GM23338 (cell line): Measurements from ENCODE around the gene TOX2. TPM values are rescaled to one million over a fixed set of nuclear protein-coding genes. Genes with fewer than 3 reads are reported as not detected.

Experiments used
- ATAC-seq: fragments of 200-7000 bp; cut with Tn5 transposase; 3 replicates; pipeline ENCODE4 v1.9.1; 2020
- DNase-seq: peaks from one replicate; pipeline ENCODE4 v3.0.0-alpha.2; 2015; ENCODE audit warnings: low spot score
- H2AFZ ChIP-seq: fragments of 200-600 bp; sonication (generic); 2 replicates; pipeline ENCODE4 v1.8.0; 2016; ENCODE audit warnings: antibody characterized with exemption, mild to moderate bottlenecking, moderate library complexity
- H3F3A ChIP-seq: fragments of 200-600 bp; sonication (generic); replicated peaks from 2 replicates; pipeline ENCODE4 v1.8.0; 2017; ENCODE audit warnings: antibody characterized with exemption, mixed run types, low read depth
- H3K27ac ChIP-seq: fragments of 200-600 bp; sonication (generic); 2 replicates; pipeline ENCODE4 v1.6.1; 2016; ENCODE audit warnings: low read depth
- H3K27me3 ChIP-seq: fragments of 200-600 bp; sonication (generic); 2 replicates; pipeline ENCODE4 v1.8.0; 2016; ENCODE audit warnings: mild to moderate bottlenecking, mixed run types, moderate library complexity; ENCODE audit not compliant: insufficient read depth
- H3K36me3 ChIP-seq: fragments of 200-600 bp; sonication (generic); 2 replicates; pipeline ENCODE4 v1.8.0; 2016; ENCODE audit warnings: mild to moderate bottlenecking; ENCODE audit not compliant: insufficient read depth
- H3K4me1 ChIP-seq: fragments of 200-600 bp; sonication (generic); 2 replicates; pipeline ENCODE4 v1.8.0; 2016; ENCODE audit warnings: mild to moderate bottlenecking, moderate library complexity; ENCODE audit not compliant: insufficient read depth
- H3K4me2 ChIP-seq: fragments of 200-600 bp; sonication (generic); 2 replicates; pipeline ENCODE4 v1.7.1; 2017; ENCODE audit warnings: mixed run types
- H3K4me3 ChIP-seq: fragments of 200-600 bp; sonication (generic); 2 replicates; pipeline ENCODE4 v1.6.1; 2016; ENCODE audit warnings: mixed run types
- H3K79me2 ChIP-seq: fragments of 200-600 bp; sonication (generic); replicated peaks from 2 replicates; pipeline ENCODE4 v1.8.0; 2017; ENCODE audit warnings: mild to moderate bottlenecking; ENCODE audit not compliant: insufficient read depth
- H3K9me2 ChIP-seq: fragments of 200-600 bp; sonication (generic); 2 replicates; pipeline ENCODE4 v1.8.0; 2017; ENCODE audit not compliant: insufficient read depth
- H4K20me1 ChIP-seq: fragments of 200-600 bp; sonication (generic); replicated peaks from 2 replicates; pipeline ENCODE4 v1.8.0; 2017; ENCODE audit warnings: mild to moderate bottlenecking; ENCODE audit not compliant: insufficient read depth
- H3K27ac Mint-ChIP-seq: 2 replicates; pipeline ENCODE4 v1.8.0; 2020; ENCODE audit warnings: inconsistent platforms, mild to moderate bottlenecking, moderate library complexity, mixed read lengths
- H3K27me3 Mint-ChIP-seq: 3 replicates; pipeline ENCODE4 v1.8.0; 2022; ENCODE audit warnings: low read depth, mild to moderate bottlenecking, moderate library complexity, mixed read lengths, inconsistent platforms; ENCODE audit not compliant: insufficient read depth, poor library complexity
- H3K36me3 Mint-ChIP-seq: 3 replicates; pipeline ENCODE4 v1.8.0; 2021; ENCODE audit warnings: low read depth, mild to moderate bottlenecking, inconsistent platforms, moderate library complexity, mixed read lengths
- H3K4me1 Mint-ChIP-seq: 3 replicates; pipeline ENCODE4 v1.8.0; 2020; ENCODE audit warnings: mild to moderate bottlenecking, inconsistent platforms, mixed read lengths
- H3K4me3 Mint-ChIP-seq: 3 replicates; pipeline ENCODE4 v1.8.0; 2021; ENCODE audit warnings: moderate library complexity, mild to moderate bottlenecking, inconsistent platforms, mixed read lengths
- H3K9me3 Mint-ChIP-seq: 3 replicates; pipeline ENCODE4 v1.8.0; 2020; ENCODE audit warnings: moderate library complexity, mild to moderate bottlenecking, inconsistent platforms, mixed read lengths
- CREB1 ChIP-seq: fragments of 250-450 bp; sonication (Bioruptor Pico); IDR thresholded peaks from 2 replicates; pipeline ENCODE4 v1.5.0; 2020; ENCODE audit warnings: low read depth, mild to moderate bottlenecking, moderate library complexity
- ETS1 ChIP-seq: IDR thresholded peaks from 2 replicates; pipeline ENCODE4 v1.6.1; 2016; ENCODE audit warnings: antibody characterized with exemption
- EZH2 ChIP-seq: fragments of 200-600 bp; sonication (generic); IDR thresholded peaks from one replicate; pipeline ENCODE4 v1.8.0; 2017; ENCODE audit warnings: antibody characterized with exemption, mild to moderate bottlenecking, low read depth; ENCODE audit not compliant: unreplicated experiment
- EZH2phosphoT487 ChIP-seq: fragments of 200-600 bp; sonication (generic); IDR thresholded peaks from one replicate; pipeline ENCODE4 v1.8.1; 2018; ENCODE audit warnings: antibody characterized with exemption; ENCODE audit not compliant: unreplicated experiment
- JUNB ChIP-seq: IDR thresholded peaks from one replicate; pipeline ENCODE4 v1.6.1; 2016; ENCODE audit warnings: antibody characterized with exemption; ENCODE audit not compliant: unreplicated experiment
- NANOG ChIP-seq: IDR thresholded peaks from 2 replicates; pipeline ENCODE4 v1.6.1; 2016; ENCODE audit warnings: antibody characterized with exemption, borderline replicate concordance
- POLR2AphosphoS5 ChIP-seq: IDR thresholded peaks from 2 replicates; pipeline ENCODE4 v1.6.1; 2016; ENCODE audit warnings: antibody characterized with exemption, low read depth
- REST ChIP-seq: IDR thresholded peaks from one replicate; pipeline ENCODE4 v1.6.1; 2018; ENCODE audit warnings: antibody characterized with exemption; ENCODE audit not compliant: unreplicated experiment
- STAT1 ChIP-seq: IDR thresholded peaks from one replicate; pipeline ENCODE4 v1.6.1; 2016; ENCODE audit warnings: antibody characterized with exemption; ENCODE audit not compliant: unreplicated experiment
- ZNF114 ChIP-seq: fragments of 250-450 bp; sonication (Bioruptor Pico); IDR thresholded peaks from 2 replicates; pipeline ENCODE4 v1.5.0; 2020; ENCODE audit warnings: mild to moderate bottlenecking, moderate library complexity
- ZNF331 ChIP-seq: fragments of 250-450 bp; sonication (Bioruptor Pico); IDR thresholded peaks from 2 replicates; pipeline ENCODE4 v1.5.0; 2020; ENCODE audit warnings: low read depth, mild to moderate bottlenecking, moderate library complexity
- polyA plus RNA-seq: library from polyadenylated mRNA; unstranded; fragments of >200 nt; fragmentation: Nextera tagmentation; extraction: Ambion mirVana; gene quantifications from 2 replicates; pipeline ENCODE4 v1.2.1, GENCODE V29; 2016
- total RNA-seq: library from RNA; depleted of rRNA; stranded (reverse); fragments of >200 nt; shearing (Covaris generic); gene quantifications from 2 replicates; pipeline ENCODE4 v1.2.3, GENCODE V29; 2014
- TF ChIP-seq, protein P1 (sequence below), 2 experiments: fragments of 200-600 bp in 1 of 2; sonication (generic) in 1 of 2; conservative IDR thresholded peaks; 2 replicates each; pipeline versions ENCODE4 v1.5.1 to v1.6.1; 2016 to 2017; ENCODE audit warnings: antibody characterized with exemption in 2 of 2, low read depth in 2 of 2, mild to moderate bottlenecking in 2 of 2, moderate library complexity in 1 of 2
- TF ChIP-seq, protein P2 (sequence below): fragments of 250-450 bp; sonication (Bioruptor Pico); IDR thresholded peaks from 2 replicates; pipeline ENCODE4 v1.5.0; 2020; ENCODE audit warnings: mild to moderate bottlenecking, moderate library complexity

Gene TOX2
- total and polyA plus RNA-seq, 2 experiments from 2014 or later = 1.4 to 1.5 TPM

GRCh38 chr20:44097521-44098255 lies 183.0 kb downstream of the TOX2 start:
- Histone ChIP-seq H4K20me1 (no peaks in the 10 kb centered on the region), H3K4me1 (no peaks in the 10 kb centered on the region), H3F3A (no peaks in the 10 kb centered on the region), H3K36me3 (no peaks in the 10 kb centered on the region), H3K79me2 (no peaks in the 10 kb centered on the region), H3K9me2 (no peaks in the 10 kb centered on the region), H3K27ac (no peak overlapping the region), H3K27me3 (no peaks in the 10 kb centered on the region), H2AFZ (no peak overlapping the region), H3K4me3 (no peak overlapping the region), H3K4me2 (no peak overlapping the region)
- peaks cover 2% of the 10 kb centered on the region for H3K27me3 Mint-ChIP-seq
- no peak overlapping the region; the same call in none of the 2 replicates for H3K27ac Mint-ChIP-seq
- TF ChIP-seq, protein P1, sequence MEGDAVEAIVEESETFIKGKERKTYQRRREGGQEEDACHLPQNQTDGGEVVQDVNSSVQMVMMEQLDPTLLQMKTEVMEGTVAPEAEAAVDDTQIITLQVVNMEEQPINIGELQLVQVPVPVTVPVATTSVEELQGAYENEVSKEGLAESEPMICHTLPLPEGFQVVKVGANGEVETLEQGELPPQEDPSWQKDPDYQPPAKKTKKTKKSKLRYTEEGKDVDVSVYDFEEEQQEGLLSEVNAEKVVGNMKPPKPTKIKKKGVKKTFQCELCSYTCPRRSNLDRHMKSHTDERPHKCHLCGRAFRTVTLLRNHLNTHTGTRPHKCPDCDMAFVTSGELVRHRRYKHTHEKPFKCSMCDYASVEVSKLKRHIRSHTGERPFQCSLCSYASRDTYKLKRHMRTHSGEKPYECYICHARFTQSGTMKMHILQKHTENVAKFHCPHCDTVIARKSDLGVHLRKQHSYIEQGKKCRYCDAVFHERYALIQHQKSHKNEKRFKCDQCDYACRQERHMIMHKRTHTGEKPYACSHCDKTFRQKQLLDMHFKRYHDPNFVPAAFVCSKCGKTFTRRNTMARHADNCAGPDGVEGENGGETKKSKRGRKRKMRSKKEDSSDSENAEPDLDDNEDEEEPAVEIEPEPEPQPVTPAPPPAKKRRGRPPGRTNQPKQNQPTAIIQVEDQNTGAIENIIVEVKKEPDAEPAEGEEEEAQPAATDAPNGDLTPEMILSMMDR (conservative IDR thresholded peaks at IDR 0.05; ENCODE audit: low read depth in 2 of 2) = no peak
- TF ChIP-seq ETS1 = no peak
- TF ChIP-seq NANOG = no peak
- no peak for TF ChIP-seq STAT1
- no peak for TF ChIP-seq EZH2
- no peak for TF ChIP-seq CREB1 (CRISPR knock-in tag)
- TF ChIP-seq REST = no peak
- no peak for TF ChIP-seq EZH2phosphoT487
- no peak for TF ChIP-seq JUNB
- no peak for TF ChIP-seq ZNF114 (CRISPR knock-in tag)
- TF ChIP-seq, protein P2, sequence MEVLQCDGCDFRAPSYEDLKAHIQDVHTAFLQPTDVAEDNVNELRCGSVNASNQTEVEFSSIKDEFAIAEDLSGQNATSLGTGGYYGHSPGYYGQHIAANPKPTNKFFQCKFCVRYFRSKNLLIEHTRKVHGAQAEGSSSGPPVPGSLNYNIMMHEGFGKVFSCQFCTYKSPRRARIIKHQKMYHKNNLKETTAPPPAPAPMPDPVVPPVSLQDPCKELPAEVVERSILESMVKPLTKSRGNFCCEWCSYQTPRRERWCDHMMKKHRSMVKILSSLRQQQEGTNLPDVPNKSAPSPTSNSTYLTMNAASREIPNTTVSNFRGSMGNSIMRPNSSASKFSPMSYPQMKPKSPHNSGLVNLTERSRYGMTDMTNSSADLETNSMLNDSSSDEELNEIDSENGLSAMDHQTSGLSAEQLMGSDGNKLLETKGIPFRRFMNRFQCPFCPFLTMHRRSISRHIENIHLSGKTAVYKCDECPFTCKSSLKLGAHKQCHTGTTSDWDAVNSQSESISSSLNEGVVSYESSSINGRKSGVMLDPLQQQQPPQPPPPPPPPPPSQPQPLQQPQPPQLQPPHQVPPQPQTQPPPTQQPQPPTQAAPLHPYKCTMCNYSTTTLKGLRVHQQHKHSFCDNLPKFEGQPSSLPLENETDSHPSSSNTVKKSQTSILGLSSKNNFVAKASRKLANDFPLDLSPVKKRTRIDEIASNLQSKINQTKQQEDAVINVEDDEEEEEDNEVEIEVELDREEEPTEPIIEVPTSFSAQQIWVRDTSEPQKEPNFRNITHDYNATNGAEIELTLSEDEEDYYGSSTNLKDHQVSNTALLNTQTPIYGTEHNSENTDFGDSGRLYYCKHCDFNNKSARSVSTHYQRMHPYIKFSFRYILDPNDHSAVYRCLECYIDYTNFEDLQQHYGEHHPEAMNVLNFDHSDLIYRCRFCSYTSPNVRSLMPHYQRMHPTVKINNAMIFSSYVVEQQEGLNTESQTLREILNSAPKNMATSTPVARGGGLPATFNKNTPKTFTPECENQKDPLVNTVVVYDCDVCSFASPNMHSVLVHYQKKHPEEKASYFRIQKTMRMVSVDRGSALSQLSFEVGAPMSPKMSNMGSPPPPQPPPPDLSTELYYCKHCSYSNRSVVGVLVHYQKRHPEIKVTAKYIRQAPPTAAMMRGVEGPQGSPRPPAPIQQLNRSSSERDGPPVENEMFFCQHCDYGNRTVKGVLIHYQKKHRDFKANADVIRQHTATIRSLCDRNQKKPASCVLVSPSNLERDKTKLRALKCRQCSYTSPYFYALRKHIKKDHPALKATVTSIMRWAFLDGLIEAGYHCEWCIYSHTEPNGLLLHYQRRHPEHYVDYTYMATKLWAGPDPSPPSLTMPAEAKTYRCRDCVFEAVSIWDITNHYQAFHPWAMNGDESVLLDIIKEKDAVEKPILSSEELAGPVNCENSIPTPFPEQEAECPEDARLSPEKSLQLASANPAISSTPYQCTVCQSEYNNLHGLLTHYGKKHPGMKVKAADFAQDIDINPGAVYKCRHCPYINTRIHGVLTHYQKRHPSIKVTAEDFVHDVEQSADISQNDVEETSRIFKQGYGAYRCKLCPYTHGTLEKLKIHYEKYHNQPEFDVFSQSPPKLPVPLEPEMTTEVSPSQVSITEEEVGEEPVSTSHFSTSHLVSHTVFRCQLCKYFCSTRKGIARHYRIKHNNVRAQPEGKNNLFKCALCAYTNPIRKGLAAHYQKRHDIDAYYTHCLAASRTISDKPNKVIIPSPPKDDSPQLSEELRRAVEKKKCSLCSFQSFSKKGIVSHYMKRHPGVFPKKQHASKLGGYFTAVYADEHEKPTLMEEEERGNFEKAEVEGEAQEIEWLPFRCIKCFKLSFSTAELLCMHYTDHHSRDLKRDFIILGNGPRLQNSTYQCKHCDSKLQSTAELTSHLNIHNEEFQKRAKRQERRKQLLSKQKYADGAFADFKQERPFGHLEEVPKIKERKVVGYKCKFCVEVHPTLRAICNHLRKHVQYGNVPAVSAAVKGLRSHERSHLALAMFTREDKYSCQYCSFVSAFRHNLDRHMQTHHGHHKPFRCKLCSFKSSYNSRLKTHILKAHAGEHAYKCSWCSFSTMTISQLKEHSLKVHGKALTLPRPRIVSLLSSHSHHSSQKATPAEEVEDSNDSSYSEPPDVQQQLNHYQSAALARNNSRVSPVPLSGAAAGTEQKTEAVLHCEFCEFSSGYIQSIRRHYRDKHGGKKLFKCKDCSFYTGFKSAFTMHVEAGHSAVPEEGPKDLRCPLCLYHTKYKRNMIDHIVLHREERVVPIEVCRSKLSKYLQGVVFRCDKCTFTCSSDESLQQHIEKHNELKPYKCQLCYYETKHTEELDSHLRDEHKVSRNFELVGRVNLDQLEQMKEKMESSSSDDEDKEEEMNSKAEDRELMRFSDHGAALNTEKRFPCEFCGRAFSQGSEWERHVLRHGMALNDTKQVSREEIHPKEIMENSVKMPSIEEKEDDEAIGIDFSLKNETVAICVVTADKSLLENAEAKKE = no peak
- TF ChIP-seq POLR2AphosphoS5 = no peak
- no peak for TF ChIP-seq ZNF331 (CRISPR knock-in tag)
- no peaks in the 10 kb centered on the region for H3K36me3 Mint-ChIP-seq
- no peak for DNase-seq
- no peak overlapping the region for H3K4me3 Mint-ChIP-seq
- H3K9me3 Mint-ChIP-seq = no peaks in the 10 kb centered on the region
- ATAC-seq = no peak
- H3K4me1 Mint-ChIP-seq = 0 out of 3 replicates have a peak, but pooled peaks cover 2% of the 10 kb centered on the region
